NCI-H1092 (cell line): Measurements from ENCODE around the gene NINJ1.
A peak's percentile ranks its signal among the peaks of the same experiment; 100 is the strongest.

ENCODE experiments used
- DNase-seq: peaks from one replicate; lab custom pipeline; 2025; lab: John Stamatoyannopoulos, UW

Gene NINJ1

DNA sequence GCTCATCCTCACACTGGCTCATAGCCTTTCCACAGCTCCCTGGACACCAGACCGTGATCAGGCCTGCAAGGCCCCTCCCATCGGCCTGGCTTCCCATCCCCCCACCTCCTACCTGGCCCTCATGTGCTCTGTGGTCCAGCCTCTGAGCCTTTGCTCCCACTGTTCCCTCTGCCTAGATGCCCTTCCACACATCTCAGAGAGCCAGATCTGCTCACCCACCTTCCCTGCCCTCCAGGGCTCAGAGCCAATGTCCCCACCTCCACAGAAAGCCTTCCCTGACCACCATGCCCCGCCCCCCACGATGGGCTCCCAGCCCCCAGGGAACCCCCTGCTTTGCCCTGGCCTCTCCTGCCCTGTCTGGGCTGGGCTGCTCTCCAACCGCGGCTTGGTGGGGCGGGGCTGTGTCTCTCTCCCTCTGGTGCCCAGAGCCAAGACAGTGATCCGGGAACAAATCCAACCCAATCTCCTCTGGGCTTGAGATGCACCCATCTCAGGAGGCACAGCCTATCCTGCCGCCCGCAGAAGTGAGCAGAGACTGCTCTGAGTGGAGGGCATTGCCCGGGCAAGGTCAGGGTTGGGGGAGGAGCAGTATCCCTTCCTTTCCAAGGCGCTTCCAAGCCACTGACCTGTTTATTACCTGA, 1.6 kb downstream of the NINJ1 start:
- no peak for DNase-seq

DNA sequence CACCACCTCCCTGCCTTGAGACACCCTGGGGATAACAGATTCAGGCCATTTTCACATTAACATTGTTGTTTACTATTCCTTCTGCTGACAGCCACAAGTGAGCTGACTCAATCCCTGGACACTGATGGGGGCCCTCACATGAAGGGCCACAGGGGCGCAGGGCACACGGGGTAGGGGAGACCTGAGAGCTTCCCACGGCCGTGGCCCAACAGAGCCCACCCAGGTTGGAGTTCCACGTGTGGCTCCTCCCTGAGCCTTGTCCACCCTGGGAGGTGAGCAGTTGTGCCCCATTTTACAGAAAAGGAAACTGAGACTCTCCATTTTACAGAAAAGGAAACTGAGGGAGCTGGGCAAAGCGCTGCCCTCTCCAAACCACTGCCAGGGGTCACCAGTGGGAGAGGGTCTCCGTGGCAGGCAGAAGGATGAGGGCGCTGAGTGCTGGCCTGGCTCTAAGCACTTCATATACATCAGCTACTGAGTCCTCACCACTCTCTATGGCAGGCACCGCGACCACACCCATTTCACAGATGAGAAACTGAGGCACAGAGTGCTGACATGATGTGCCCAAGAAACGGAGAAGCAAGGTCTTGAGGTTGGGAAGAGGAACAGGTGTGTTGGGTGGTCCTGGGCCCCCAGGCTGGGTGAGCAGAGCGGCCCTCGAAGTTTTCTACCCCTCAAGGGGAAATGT, 2.3 kb downstream of the NINJ1 start:
- no peak for DNase-seq

DNA sequence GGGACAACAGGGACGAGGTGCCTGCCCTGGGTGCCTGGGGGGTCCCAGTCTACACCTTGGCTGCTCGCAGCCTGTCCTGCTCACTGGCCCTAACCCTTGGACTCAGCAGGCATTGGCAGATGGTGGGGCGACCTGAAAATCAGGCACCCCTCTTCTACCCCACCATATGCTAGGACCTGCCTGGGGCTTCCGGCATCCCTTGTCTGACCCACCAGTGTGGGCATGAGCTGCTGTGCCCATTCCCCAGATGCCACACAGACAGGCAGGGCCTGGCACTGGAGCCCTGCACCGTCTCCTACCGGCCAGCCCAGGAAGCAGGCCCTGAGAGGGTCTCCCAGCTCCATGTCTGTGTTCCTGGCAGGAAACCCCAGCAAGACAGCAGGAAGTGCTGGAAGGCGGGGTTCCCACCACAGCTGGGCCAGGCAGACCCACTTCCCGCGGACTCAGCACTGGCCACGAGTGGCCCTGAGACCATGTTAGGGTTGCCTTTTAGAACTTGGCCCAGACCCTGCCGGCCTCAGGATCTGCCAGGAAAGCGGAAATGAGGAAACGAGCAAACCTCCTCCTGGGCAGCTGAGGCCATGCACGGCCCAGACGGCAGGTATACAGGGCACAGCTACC, 3.1 kb downstream of the NINJ1 start:
- DNase-seq, result no peak

GRCh38 chr9:93129691-93130500, 4.2 kb downstream of the NINJ1 start:
- no peak for DNase-seq

GRCh38 chr9:93129286-93129685, 4.8 kb downstream of the NINJ1 start:
- DNase-seq, result no peak

DNA sequence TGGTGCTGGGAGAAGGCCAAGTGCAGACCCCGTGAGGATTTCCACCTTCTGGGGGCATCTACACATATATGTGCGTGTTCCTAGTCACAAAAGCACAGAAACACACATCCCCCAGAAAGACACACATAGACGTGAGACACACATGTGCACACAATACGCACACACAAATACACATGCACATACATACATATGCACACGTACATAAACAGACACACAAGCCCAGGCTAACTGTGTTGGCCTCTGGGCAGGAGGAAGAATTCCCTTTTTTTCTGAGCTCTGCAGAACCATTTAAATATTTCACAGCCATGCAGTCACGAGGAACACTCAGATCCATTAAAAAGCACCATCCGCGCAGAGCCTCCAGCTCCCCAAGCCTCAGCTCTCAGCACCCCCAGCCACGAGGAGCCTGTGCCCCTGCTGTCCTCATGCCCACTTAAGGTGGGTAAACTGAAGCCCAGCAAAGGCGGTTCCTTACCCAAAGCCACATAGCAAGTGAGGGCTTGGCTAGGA, 5.3 kb downstream of the NINJ1 start:
- no peak for DNase-seq

DNA sequence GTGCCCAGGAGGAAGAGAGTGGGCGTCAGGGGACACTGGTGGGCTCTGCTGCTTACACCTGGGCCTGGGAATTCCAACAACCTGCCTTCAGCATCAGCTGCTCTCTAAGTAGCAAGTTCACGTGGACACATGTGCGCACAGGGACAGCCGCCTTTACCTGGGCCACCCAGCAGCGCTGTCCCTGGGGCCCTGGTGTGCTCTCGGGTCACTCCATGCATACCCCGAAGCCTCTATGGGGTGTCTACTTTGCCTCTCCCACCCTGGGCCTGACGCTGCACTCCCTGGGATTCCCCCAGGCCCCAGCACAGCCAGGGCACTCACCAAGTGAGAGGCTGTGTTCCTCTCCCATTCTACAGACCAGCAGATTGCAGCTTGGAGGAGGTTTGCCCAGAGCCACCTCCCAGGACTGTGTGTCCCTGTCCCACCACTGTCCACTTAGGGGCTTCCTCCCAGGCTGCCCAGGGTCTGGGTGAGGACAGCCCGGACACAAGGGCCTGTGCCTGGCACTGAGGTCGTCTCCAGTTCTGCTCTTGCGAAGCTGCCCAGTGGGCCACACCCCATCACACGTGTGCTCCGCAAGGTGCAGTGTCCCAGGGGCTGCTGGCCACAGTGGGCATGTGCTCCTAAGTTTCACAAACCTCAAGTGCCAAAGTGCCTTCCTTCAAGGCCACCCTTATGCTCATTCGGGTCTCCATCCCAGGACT, 5.9 kb downstream of the NINJ1 start:
- no peak for DNase-seq

DNA sequence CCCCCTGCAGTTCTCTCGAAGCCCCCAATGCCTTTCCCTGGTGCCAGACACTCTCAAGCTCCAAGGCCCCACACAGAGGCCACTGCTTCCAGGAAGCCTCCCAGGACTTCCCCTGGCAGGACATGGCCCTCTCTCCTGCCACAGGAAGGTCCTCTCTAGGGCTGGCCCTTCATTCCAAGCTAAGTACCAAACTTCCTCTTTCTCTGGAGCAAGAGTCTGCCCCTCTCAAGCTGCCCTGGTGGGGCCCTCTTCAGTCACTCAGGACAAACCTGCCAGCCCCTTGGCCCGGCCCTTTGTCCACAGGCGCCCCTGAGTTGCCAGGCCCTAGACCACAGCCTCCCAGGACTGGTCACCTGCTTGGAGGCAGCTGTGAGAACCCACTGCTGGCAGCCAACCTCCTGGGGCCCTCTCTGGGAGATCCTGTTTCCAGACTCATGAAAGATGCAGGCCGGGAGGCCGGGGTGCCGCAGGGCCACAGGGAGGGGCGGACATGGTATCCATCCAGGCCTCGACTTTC, 6.6 kb downstream of the NINJ1 start:
- DNase-seq, result no peak

GRCh38 chr9:93126825-93127368, 7.2 kb downstream of the NINJ1 start:
- no peak for DNase-seq

- DNase-seq, result no peak
Measured at GRCh38 chr9:93126151-93126781, 7.8 kb downstream of the NINJ1 start.

DNA sequence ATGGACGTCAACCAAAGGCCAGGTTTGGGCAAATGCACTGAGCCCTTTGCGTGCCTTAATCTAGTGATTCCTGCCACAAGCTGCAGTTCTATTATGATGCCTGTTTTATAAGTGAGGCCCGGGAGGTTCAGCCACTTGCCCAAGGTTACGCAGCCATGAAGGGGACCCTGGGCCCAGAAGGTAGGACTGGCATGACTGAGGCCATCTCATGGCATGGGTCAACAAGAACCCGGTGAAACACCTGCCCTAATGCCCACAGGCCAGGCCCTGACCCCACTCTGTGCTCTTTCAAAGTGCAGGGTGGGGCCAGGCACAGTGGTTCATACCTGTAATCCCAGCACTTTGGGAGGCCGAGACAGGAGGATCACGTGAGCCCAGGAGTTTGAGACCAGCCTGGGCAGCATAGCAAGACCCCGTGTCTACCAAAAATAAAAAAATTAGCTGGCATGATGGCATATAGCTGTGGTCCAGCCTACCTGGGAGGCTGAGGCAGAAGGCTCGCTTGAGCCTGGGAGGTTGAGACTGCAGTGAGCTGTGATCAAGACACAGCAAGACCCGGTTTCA, 8.6 kb downstream of the NINJ1 start:
- no peak for DNase-seq

- no peak for DNase-seq
Measured at GRCh38 chr9:93124793-93125192, 9.3 kb downstream of the NINJ1 start.

- no peak for DNase-seq
Measured at GRCh38 chr9:93123561-93124283, 10.3 kb downstream of the NINJ1 start.

GRCh38 chr9:93122721-93123221, 11.3 kb downstream of the NINJ1 start:
- peak; percentile 15 for DNase-seq

DNA sequence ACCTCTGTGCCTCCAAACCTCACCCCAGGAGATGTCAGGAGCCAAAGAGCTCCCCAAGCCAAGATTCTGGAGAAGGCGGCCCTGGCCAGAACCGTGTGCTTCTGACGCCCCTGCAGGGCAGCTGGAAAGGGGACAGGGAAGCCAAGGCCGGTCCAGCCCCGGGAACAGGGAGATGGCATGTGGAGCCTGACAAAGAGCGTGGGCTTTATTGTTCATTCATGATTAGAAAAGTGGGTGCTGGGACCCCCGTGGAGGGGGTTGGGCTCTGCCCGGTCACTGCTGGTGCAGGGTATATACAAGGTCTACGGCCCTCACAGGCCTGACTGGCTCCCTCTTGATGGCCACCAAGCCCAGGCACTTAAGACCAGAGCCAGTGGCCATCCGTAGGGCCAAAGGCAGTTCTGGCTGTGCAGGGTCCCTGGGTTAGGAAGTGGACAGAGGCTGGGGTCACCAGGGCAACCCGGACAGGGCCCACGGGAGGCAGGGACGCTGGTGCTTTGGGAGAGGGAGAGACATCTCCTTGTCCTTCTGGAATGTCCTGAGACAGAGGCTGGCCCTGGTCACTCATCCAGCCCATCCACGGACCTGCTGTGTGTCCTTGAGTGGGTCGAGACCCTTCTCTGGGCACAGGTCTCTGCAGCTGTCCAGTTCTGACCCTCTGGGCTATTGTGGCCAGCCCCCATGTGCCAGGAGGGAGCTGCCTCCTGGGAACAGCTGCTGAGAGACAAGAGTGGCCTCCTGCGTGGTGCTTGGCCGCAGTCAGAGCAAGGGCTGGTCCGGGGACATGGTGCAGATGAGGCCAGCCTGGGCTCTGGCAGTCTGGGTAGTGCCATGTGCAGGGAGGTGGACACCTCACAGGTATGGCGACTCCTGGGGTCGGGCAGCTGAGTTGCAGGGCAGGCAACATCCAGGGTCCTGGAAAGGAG, 12.5 kb downstream of the NINJ1 start:
- no peak for DNase-seq

GRCh38 chr9:93120846-93121315, 13.2 kb downstream of the NINJ1 start:
- DNase-seq, result no peak

- DNase-seq, result no peak
Measured at GRCh38 chr9:93119953-93120845, 13.9 kb downstream of the NINJ1 start.

DNA sequence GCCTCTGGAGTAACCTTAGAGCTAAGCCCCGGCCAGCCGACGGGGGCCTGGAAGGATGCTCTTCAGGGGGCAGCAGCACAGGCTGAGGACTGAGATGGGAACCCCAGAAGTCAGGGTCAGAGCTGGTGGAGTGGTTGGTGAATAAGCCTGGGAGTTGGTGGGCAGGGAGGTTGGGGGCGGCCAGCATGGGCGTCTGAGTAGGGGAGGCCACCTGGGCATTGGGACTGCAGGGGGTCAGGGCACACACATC, 14.4 kb downstream of the NINJ1 start:
- no peak for DNase-seq
